HepG2 (cell line): ENCODE results near the gene DNAJC11. TPM values are rescaled to one million over a fixed set of nuclear protein-coding genes. Genes with fewer than 3 reads are reported as not detected.
"Not testable (repeated sequence)": the region's sequence is repeated elsewhere in the genome, so short reads cannot be mapped to it uniquely, and the experiment has no call there.

Experiments used
- ATAC-seq: fragments of 200-7000 bp; cut with Tn5 transposase; 3 replicates; pipeline ENCODE4 v1.9.1; 2020; ENCODE audit warnings: mild to moderate bottlenecking, moderate library complexity
- BruUV-seq: library from RNA; stranded (reverse); fragments of 400-500 nt; replicated peaks from 2 replicates; lab custom pipeline; 2021; lab: Mats Ljungman, UMichigan
- CTCF ChIA-PET: fragments of 300-600 bp; formaldehyde crosslinking; extraction: SDS; loops from one replicate; lab custom pipeline; 2021; ENCODE audit warnings: low total read pairs, inconsistent platforms, low intra/inter-chr PET ratio; lab: Yijun Ruan, JAX
- POLR2A ChIA-PET: fragments of 350-600 bp; sonication (Branson Sonifier 250); formaldehyde crosslinking; loops from one replicate; lab custom pipeline; 2020; ENCODE audit warnings: antibody characterized with exemption, inconsistent platforms; lab: Yijun Ruan, JAX
- DNase-seq: peaks from one replicate; pipeline ENCODE4 v3.0.0-alpha.2; 2015; ENCODE audit warnings: low spot score
- FAIRE-seq: peaks from 3 replicates; lab custom pipeline; 2011; peaks lifted over from hg19 to GRCh38; lab: Jason Lieb, UNC
- H2AFZ ChIP-seq: one replicate; pipeline ENCODE4 v1.6.1; 2011; ENCODE audit warnings: low read length, inconsistent platforms
- H3K27ac ChIP-seq: fragments of 300-600 bp; 3 replicates; pipeline ENCODE4 v1.8.0; 2011; ENCODE audit warnings: mixed run types, mild to moderate bottlenecking, mixed read lengths, low read length, inconsistent platforms; ENCODE audit not compliant: insufficient read depth; ENCODE audit errors: extremely low read length
- H3K27me3 ChIP-seq, 2 experiments: fragments of 200-600 bp in 1 of 2; 2 replicates in 1 of 2; 3 replicates in 1 of 2; pipeline versions ENCODE4 v1.6.0 to v1.8.0; 2011; ENCODE audit warnings: low read length in 2 of 2, mild to moderate bottlenecking in 2 of 2, moderate library complexity in 2 of 2, inconsistent platforms in 1 of 2; ENCODE audit not compliant: insufficient read depth in 2 of 2, control insufficient read depth in 1 of 2
- H3K36me3 ChIP-seq, 2 experiments: fragments of 200-600 bp in 1 of 2; replicated peaks in 1 of 2; 2 replicates in 1 of 2; 3 replicates in 1 of 2; pipeline versions ENCODE4 v1.5.1 to v1.8.0; 2011; ENCODE audit warnings: low read length in 2 of 2, inconsistent platforms in 1 of 2; ENCODE audit not compliant: insufficient read depth in 2 of 2, control insufficient read depth in 1 of 2
- H3K4me1 ChIP-seq: 2 replicates; pipeline ENCODE4 v1.5.1; 2012; ENCODE audit warnings: low read length, inconsistent platforms; ENCODE audit not compliant: insufficient read depth
- H3K4me2 ChIP-seq: 2 replicates; pipeline ENCODE4 v1.6.0; 2011; ENCODE audit warnings: low read depth, low read length, inconsistent platforms
- H3K4me3 ChIP-seq, 3 experiments: fragments of 200-600 bp in 1 of 3; sonication (generic), shearing (Covaris generic) in 1 of 3; replicated peaks in 1 of 3; 2 replicates each; pipeline ENCODE4 v1.5.1; 2011 to 2016; ENCODE audit warnings: low read length in 3 of 3, inconsistent platforms in 2 of 3, low read depth in 2 of 3, mild to moderate bottlenecking in 2 of 3, control low read depth in 1 of 3, mixed read lengths in 1 of 3; ENCODE audit not compliant: insufficient read depth in 1 of 3
- H3K79me2 ChIP-seq: one replicate; pipeline ENCODE4 v1.6.1; 2011; ENCODE audit warnings: low read length, inconsistent platforms; ENCODE audit not compliant: insufficient read depth
- H3K9ac ChIP-seq: 2 replicates; pipeline ENCODE4 v1.6.0; 2011; ENCODE audit warnings: mild to moderate bottlenecking, low read depth, low read length, inconsistent platforms; ENCODE audit not compliant: insufficient read depth
- H3K9me3 ChIP-seq: 2 replicates; pipeline ENCODE4 v1.5.1; 2012; ENCODE audit warnings: mild to moderate bottlenecking, low read length
- H4K20me1 ChIP-seq: 2 replicates; pipeline ENCODE4 v1.6.0; 2011; ENCODE audit warnings: inconsistent platforms, mild to moderate bottlenecking, low read length, moderate library complexity; ENCODE audit not compliant: insufficient read depth
- HINFP ChIP-seq: sonication (generic); formaldehyde crosslinking; IDR thresholded peaks from 2 replicates; pipeline ENCODE4 v1.4.0; 2020; ENCODE audit warnings: low read depth, mild to moderate bottlenecking, missing genetic modification reagents
- WGBS: methylation state at CpG from one replicate; pipeline ENCODE4 v1.1.6; 2017; ENCODE audit warnings: low lambda C conversion rate; 5-methylcytosine and 5-hydroxymethylcytosine counted together
- in situ Hi-C: cut with HindIII; loops from 2 replicates; pipeline ENCODE4 v1.10.0; 2017; ENCODE audit warnings: low pct_unique_long_range_greater_than_20kb; ENCODE audit not compliant: extremely low pct_ligation_motif_present
- intact Hi-C: fragments of 100-400 bp; cut with micrococcal nuclease; formaldehyde crosslinking; loops from one replicate; pipeline ENCODE4 v1.10.0; 2022; ENCODE audit not compliant: unreplicated experiment
- polyA plus RNA-seq, 8 experiments: library from polyadenylated mRNA; depleted of rRNA in 3 of 8; stranded (reverse) in 7 of 8; unstranded in 1 of 8; fragments of >200 nt; fragmentation: Illumina TruSeq in 4 of 8; extraction: Trizol in 4 of 8; gene quantifications; 2 replicates each; pipeline versions ENCODE4 v1.2.1 to v1.2.3, GENCODE V29; 2011 to 2016; ENCODE audit warnings: low read depth in 4 of 8, missing spikeins in 1 of 8, mixed read lengths in 1 of 8; ENCODE audit not compliant: insufficient read depth in 1 of 8
- total RNA-seq, 5 experiments: library from RNA; depleted of rRNA; stranded (reverse); fragments of >200 nt; fragmentation: Illumina TruSeq; extraction: Trizol; gene quantifications; 2 replicates each; pipeline ENCODE4 v1.2.3, GENCODE V29; 2016; ENCODE audit warnings: low read depth in 1 of 5
- TF ChIP-seq, protein P1 (sequence below): sonication (generic); formaldehyde crosslinking; IDR thresholded peaks from 2 replicates; pipeline ENCODE4 v1.4.0; 2020; ENCODE audit warnings: missing genetic modification reagents

DNAJC11 gene
- total and polyA plus RNA-seq, 2 of the 13 experiments (the other 11 are each of a cell fraction or from before 2014, with no cell fraction given): 25.1 to 47.6 TPM

- Histone ChIP-seq H3K79me2 (no peaks in the 10 kb centered on the region), H3K27ac (no peak overlapping the region), H3K4me2 (no peak overlapping the region), H3K27me3 (peaks cover 0 to 4% of the 10 kb centered on the region in 2 experiments; a peak in 1 of 5 replicates), H2AFZ (no peak overlapping the region), H4K20me1 (no peaks in the 10 kb centered on the region), H3K9me3 (no peaks in the 10 kb centered on the region), H3K4me1 (no peaks in the 10 kb centered on the region), H3K9ac (no peak overlapping the region), H3K36me3 (no peaks in the 10 kb centered on the region), H3K4me3 (no peak overlapping the region)
- ATAC-seq (peak; percentile 69), DNase-seq (no peak), FAIRE-seq (no peak)
- ChIA-PET POLR2A (interaction anchor here (1.6 kb wide), 1 partner anchor 42 kb away, joined by 6 read pairs; the partner anchor contains the start of gene CAMTA1), CTCF (no interaction called here)
- no TSS peak for BruUV-seq
- 47% methylated on average over 12 of the region's 20 CpGs for WGBS
- in situ Hi-C loops (loop anchor here (10.0 kb wide), 1 partner anchor 61 kb away; no protein-coding TSS in a partner anchor), intact Hi-C loops (no loop called here)
- TF ChIP-seq, protein P1, sequence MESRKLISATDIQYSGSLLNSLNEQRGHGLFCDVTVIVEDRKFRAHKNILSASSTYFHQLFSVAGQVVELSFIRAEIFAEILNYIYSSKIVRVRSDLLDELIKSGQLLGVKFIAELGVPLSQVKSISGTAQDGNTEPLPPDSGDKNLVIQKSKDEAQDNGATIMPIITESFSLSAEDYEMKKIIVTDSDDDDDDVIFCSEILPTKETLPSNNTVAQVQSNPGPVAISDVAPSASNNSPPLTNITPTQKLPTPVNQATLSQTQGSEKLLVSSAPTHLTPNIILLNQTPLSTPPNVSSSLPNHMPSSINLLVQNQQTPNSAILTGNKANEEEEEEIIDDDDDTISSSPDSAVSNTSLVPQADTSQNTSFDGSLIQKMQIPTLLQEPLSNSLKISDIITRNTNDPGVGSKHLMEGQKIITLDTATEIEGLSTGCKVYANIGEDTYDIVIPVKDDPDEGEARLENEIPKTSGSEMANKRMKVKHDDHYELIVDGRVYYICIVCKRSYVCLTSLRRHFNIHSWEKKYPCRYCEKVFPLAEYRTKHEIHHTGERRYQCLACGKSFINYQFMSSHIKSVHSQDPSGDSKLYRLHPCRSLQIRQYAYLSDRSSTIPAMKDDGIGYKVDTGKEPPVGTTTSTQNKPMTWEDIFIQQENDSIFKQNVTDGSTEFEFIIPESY: peak; percentile 85
- no peak for TF ChIP-seq HINFP (CRISPR knock-in tag)
These were observed 41.8 kb upstream of the DNAJC11 start for GRCh38 chr1:6743189-6744101.

- FAIRE-seq, H3K27me3 ChIP-seq, DNase-seq, H3K36me3 ChIP-seq, CTCF ChIA-PET, H3K27ac ChIP-seq, intact Hi-C loops, H3K9ac ChIP-seq, H3K4me3 ChIP-seq, H3K4me1 ChIP-seq, H4K20me1 ChIP-seq, H2AFZ ChIP-seq, H3K79me2 ChIP-seq, H3K9me3 ChIP-seq, H3K4me2 ChIP-seq, POLR2A ChIA-PET, BruUV-seq: not testable (repeated sequence)
- in situ Hi-C loops: loop anchor here (10.0 kb wide), 1 partner anchor 62 kb away; no protein-coding TSS in a partner anchor
- ATAC-seq: peak; percentile 45
- WGBS: 28% methylated on average over 7 of the region's 7 CpGs
These were observed 41.1 kb upstream of the DNAJC11 start for GRCh38 chr1:6742676-6743188.
